ENCODE results near the gene LMAN1L. TPM values are rescaled to one million over a fixed set of nuclear protein-coding genes. Genes with fewer than 3 reads are reported as not detected.

Gene LMAN1L
- total and polyA plus RNA-seq, 2 of the 4 experiments (the other 2 are of a cell fraction): not detected

GRCh38 chr15:74786551-74787165 lies 26.0 kb upstream of the LMAN1L start:
- 0 out of 2 replicates have a peak overlapping the region, but pooled peaks have one; percentile 9 for H3K4ac ChIP-seq (ENCODE audit: low read depth, low read length)
- dilution Hi-C loops (cut with HindIII; ENCODE audit: low sequenced_read_pairs, unreplicated experiment) (no loop called here), intact Hi-C loops (cut with micrococcal nuclease) (no loop called here), in situ Hi-C loops (cut with MboI; ENCODE audit: low sequenced_read_pairs) (no loop called here)
- no peaks in the 10 kb centered on the region for H3K27me3 ChIP-seq (ENCODE audit: control insufficient read depth, insufficient read depth, low read length)
- H3K79me1 ChIP-seq (ENCODE audit: low read depth in 1 of 2, low read length in 2 of 2): peaks cover 11 to 84% of the 10 kb centered on the region in 2 experiments; a peak in 3 of 4 replicates
- no peaks in the 10 kb centered on the region for H3K9me3 ChIP-seq (ENCODE audit: control insufficient read depth, insufficient read depth, low read length)
- no peak overlapping the region for H4K91ac ChIP-seq (ENCODE audit: insufficient read depth, low read depth, low read length)
- ATAC-seq (ENCODE audit: low read depth) (no peak), DNase-seq (no peak)
- H4K5ac ChIP-seq (ENCODE audit: low read depth, low read length): no peak overlapping the region
- 0 out of 2 replicates have a peak overlapping the region, but pooled peaks have one; percentile 45 for H3K14ac ChIP-seq (replicated peaks; ENCODE audit: low read depth, low read length)
- no peak overlapping the region for H3K18ac ChIP-seq (ENCODE audit: low read depth, low read length)
- CTCF ChIA-PET: interaction anchor here (0.9 to 1.5 kb wide), 2 partner anchors 18 to 24 kb away, joined by 3 to 5 read pairs; no protein-coding TSS in a partner anchor
- H2AFZ ChIP-seq (replicated peaks; ENCODE audit: low read length, poor library complexity): no peak overlapping the region
- H3K4me3 ChIP-seq (ENCODE audit: insufficient read depth, low read depth, low read length): no peak overlapping the region
- no peak for TF ChIP-seq RFX5 (IDR thresholded peaks at IDR 0.05; ENCODE audit: low read depth, low read length)
- TF ChIP-seq SMC3 (IDR thresholded peaks at IDR 0.05; ENCODE audit: low read depth, low read length): no peak
- no peak for TF ChIP-seq FOS (IDR thresholded peaks at IDR 0.05; ENCODE audit: low read depth, low read length)
- no peak for TF ChIP-seq RAD21 (IDR thresholded peaks at IDR 0.05; ENCODE audit: low read length)
- TF ChIP-seq POLR2A (IDR thresholded peaks at IDR 0.05; ENCODE audit: low read depth, low read length): no peak
- TF ChIP-seq CEBPB (IDR thresholded peaks at IDR 0.05; ENCODE audit: low read depth, low read length): no peak
- no peak for TF ChIP-seq BHLHE40 (IDR thresholded peaks at IDR 0.05; ENCODE audit: low read depth, low read length)
- no peak for TF ChIP-seq ELK1 (IDR thresholded peaks at IDR 0.05; ENCODE audit: borderline replicate concordance, low read depth, low read length)
- no peak for TF ChIP-seq USF2 (IDR thresholded peaks at IDR 0.05; ENCODE audit: low read depth, low read length)
- no peak for TF ChIP-seq MAFK (IDR thresholded peaks at IDR 0.05; ENCODE audit: low read depth, low read length)
- no peak for TF ChIP-seq RCOR1 (IDR thresholded peaks at IDR 0.05; ENCODE audit: insufficient replicate concordance, low read length)
- TF ChIP-seq CHD1 (IDR thresholded peaks at IDR 0.05; ENCODE audit: low read depth, low read length): no peak
- TF ChIP-seq NFE2L2 (IDR thresholded peaks at IDR 0.05; ENCODE audit: low read depth, low read length): no peak
- no peak for TF ChIP-seq MAZ (IDR thresholded peaks at IDR 0.05; ENCODE audit: borderline replicate concordance, low read depth, low read length)
- no peak for TF ChIP-seq MXI1 (IDR thresholded peaks at IDR 0.05; ENCODE audit: borderline replicate concordance, low read depth, low read length)
- TF ChIP-seq CTCF (conservative IDR thresholded peaks at IDR 0.05; ENCODE audit: low read depth, low read length): no peak
- no CpG with 5 or more reads among the region's 7 CpGs for WGBS, 2 experiments (ENCODE audit: extremely low coverage in 2 of 2, insufficient read length in 1 of 2)
- no peak overlapping the region for H3K27ac ChIP-seq (ENCODE audit: insufficient read depth, low read length)
- peaks cover 35% of the 10 kb centered on the region for H3K4me1 ChIP-seq (ENCODE audit: control insufficient read depth, insufficient read depth, low read length)
- peaks cover 2% of the 10 kb centered on the region; the same call in 1 of the 2 replicates for H3K36me3 ChIP-seq (ENCODE audit: control insufficient read depth, insufficient read depth, low read length)
- H3K56ac ChIP-seq (ENCODE audit: extremely low read depth, insufficient read depth, low read length): no peak overlapping the region
- H2AK5ac ChIP-seq (ENCODE audit: low read depth, low read length): no peak overlapping the region
- H2BK20ac ChIP-seq (ENCODE audit: low read depth, low read length): no peak overlapping the region
- no peak overlapping the region for H3K4me2 ChIP-seq (ENCODE audit: low read depth, low read length)
- no peak overlapping the region for H2BK5ac ChIP-seq (ENCODE audit: low read depth, low read length, poor library complexity, severe bottlenecking)
- peaks cover 82% of the 10 kb centered on the region for H4K20me1 ChIP-seq (ENCODE audit: insufficient read depth, low read length)
- peak overlapping the region; percentile 16 for H2AK9ac ChIP-seq (replicated peaks; ENCODE audit: low read depth, low read length, poor library complexity)
- no peak overlapping the region for H2BK15ac ChIP-seq (ENCODE audit: low read depth, low read length)
- POLR2A ChIA-PET (ENCODE audit: unreplicated experiment): no interaction called here
- peaks cover 31% of the 10 kb centered on the region for H3K9me1 ChIP-seq (ENCODE audit: insufficient read depth, low read length)
- no TSS peak for BruUV-seq (replicated peaks)
- peak overlapping the region; percentile 66; the same call in 1 of the 2 replicates for H3K23ac ChIP-seq (ENCODE audit: low read depth, low read length)
- no peak overlapping the region for H2BK120ac ChIP-seq (ENCODE audit: low read depth, low read length)
- H3K9ac ChIP-seq (ENCODE audit: low read depth, low read length): no peak overlapping the region
- H4K8ac ChIP-seq (ENCODE audit: low read depth in 2 of 2, low read length in 2 of 2): no peak overlapping the region

Data from IMR-90 (cell line).